A549 (cell line): ENCODE measurements around the gene PRKG1. TPM values are rescaled to one million over a fixed set of nuclear protein-coding genes. Genes with fewer than 3 reads are reported as not detected.

Source experiments
- ATAC-seq, 2 experiments: fragments of 200-7000 bp in 1 of 2; fragments of >200 bp in 1 of 2; cut with Nextera tagmentation in 1 of 2; cut with Tn5 transposase in 1 of 2; 3 replicates each; pipeline versions ENCODE4 v1.8.0 to v1.9.1; 2018 to 2020; ENCODE audit warnings: mild to moderate bottlenecking in 1 of 2, moderate library complexity in 1 of 2
- CTCF ChIA-PET: fragments of 300-600 bp; sonication (Branson Sonifier 250); formaldehyde crosslinking; extraction: SDS; loops from one replicate; lab custom pipeline; 2021; ENCODE audit warnings: antibody characterized with exemption, inconsistent platforms; lab: Yijun Ruan, JAX
- POLR2A ChIA-PET: fragments of 350-600 bp; formaldehyde crosslinking; extraction: SDS; loops from one replicate; lab custom pipeline; 2021; ENCODE audit warnings: antibody characterized with exemption, inconsistent platforms; lab: Yijun Ruan, JAX
- DNase-seq, 2 experiments: peaks; one replicate each; pipeline versions ENCODE4 v3.0.0 to v3.0.0-alpha.2; 2011 to 2016; ENCODE audit warnings: low read depth in 1 of 2, low spot score in 1 of 2
- FAIRE-seq: peaks from 2 replicates; lab custom pipeline; 2011; peaks lifted over from hg19 to GRCh38; lab: Jason Lieb, UNC
- H3K27ac ChIP-seq, 2 experiments: fragments of >200 bp; sonication (Bioruptor Twin); formaldehyde crosslinking; 3 replicates each; pipeline ENCODE4 v1.5.1; 2016 to 2017
- H3K4me1 ChIP-seq: fragments of >200 bp; sonication (Bioruptor Twin); formaldehyde crosslinking; 3 replicates; pipeline ENCODE4 v1.6.1; 2016
- H3K4me2 ChIP-seq: fragments of >200 bp; sonication (Bioruptor Twin); formaldehyde crosslinking; 3 replicates; pipeline ENCODE4 v1.6.1; 2016
- H3K4me3 ChIP-seq: fragments of >200 bp; sonication (Bioruptor Twin); formaldehyde crosslinking; 3 replicates; pipeline ENCODE4 v1.5.1; 2016
- H3K9me3 ChIP-seq: fragments of >200 bp; sonication (Bioruptor Twin); formaldehyde crosslinking; 3 replicates; pipeline ENCODE4 v1.6.1; 2016
- ATOH8 ChIP-seq: fragments of 250-450 bp; sonication (Bioruptor Pico); IDR thresholded peaks from 2 replicates; pipeline ENCODE4 v1.5.0; 2020; ENCODE audit warnings: low read depth, mild to moderate bottlenecking, moderate library complexity
- BHLHE40 ChIP-seq: IDR thresholded peaks from 2 replicates; pipeline ENCODE4 v1.6.1; 2012; ENCODE audit warnings: low read depth, low read length, inconsistent platforms
- CEBPB ChIP-seq, 2 experiments: fragments of >200 bp in 1 of 2; sonication (Bioruptor Twin) in 1 of 2; formaldehyde crosslinking in 1 of 2; IDR thresholded peaks; 2 replicates each; pipeline ENCODE4 v1.6.1; 2012 to 2016
- E2F6 ChIP-seq: IDR thresholded peaks from 2 replicates; pipeline ENCODE4 v1.6.1; 2012; ENCODE audit warnings: low read depth, borderline replicate concordance
- EP300 ChIP-seq, 2 experiments: fragments of >200 bp; sonication (Bioruptor Twin); formaldehyde crosslinking; IDR thresholded peaks; 2 replicates in 1 of 2; 3 replicates in 1 of 2; pipeline ENCODE4 v1.6.1; 2016 to 2017
- ESRRA ChIP-seq: fragments of 150-350 bp; IDR thresholded peaks from 2 replicates; pipeline ENCODE4 v1.6.1; 2014; ENCODE audit warnings: mild to moderate bottlenecking, low read length, borderline replicate concordance
- FOSB ChIP-seq: fragments of 250-450 bp; sonication (Bioruptor Pico); IDR thresholded peaks from 2 replicates; pipeline ENCODE4 v1.5.0; 2020; ENCODE audit warnings: mild to moderate bottlenecking, moderate library complexity
- FOSL2 ChIP-seq, 2 experiments: fragments of 450-650 bp in 1 of 2; fragments of >200 bp in 1 of 2; sonication (Bioruptor Twin) in 1 of 2; formaldehyde crosslinking; IDR thresholded peaks; 2 replicates each; pipeline versions ENCODE4 v1.5.0 to v1.6.1; 2016 to 2020; ENCODE audit warnings: mild to moderate bottlenecking in 1 of 2, moderate library complexity in 1 of 2
- HDAC2 ChIP-seq: fragments of 200-600 bp; sonication (generic); IDR thresholded peaks from 2 replicates; pipeline ENCODE4 v1.6.1; 2016
- HMGXB4 ChIP-seq: fragments of 250-450 bp; sonication (Bioruptor Pico); IDR thresholded peaks from 2 replicates; pipeline ENCODE4 v1.5.0; 2021; ENCODE audit warnings: mild to moderate bottlenecking, moderate library complexity, borderline replicate concordance
- HOXA7 ChIP-seq: fragments of 250-450 bp; sonication (Bioruptor Pico); IDR thresholded peaks from 2 replicates; pipeline ENCODE4 v1.5.0; 2020; ENCODE audit warnings: mild to moderate bottlenecking, moderate library complexity
- JUN ChIP-seq, 2 experiments: fragments of >200 bp; sonication (Bioruptor Twin); formaldehyde crosslinking; IDR thresholded peaks; 2 replicates in 1 of 2; 3 replicates in 1 of 2; pipeline ENCODE4 v1.6.1; 2016 to 2017
- KDM1A ChIP-seq: fragments of 200-600 bp; sonication (generic); IDR thresholded peaks from 2 replicates; pipeline ENCODE4 v1.6.1; 2016; ENCODE audit warnings: low read depth, mild to moderate bottlenecking
- KDM5A ChIP-seq: fragments of 200-600 bp; sonication (generic); IDR thresholded peaks from 2 replicates; pipeline ENCODE4 v1.6.1; 2016; ENCODE audit warnings: antibody characterized with exemption, mild to moderate bottlenecking
- MAFK ChIP-seq: fragments of 450-650 bp; IDR thresholded peaks from 2 replicates; pipeline ENCODE4 v1.6.1; 2014; ENCODE audit not compliant: partially characterized antibody
- MYC ChIP-seq: IDR thresholded peaks from 2 replicates; pipeline ENCODE4 v1.6.1; 2012; ENCODE audit warnings: mild to moderate bottlenecking, inconsistent platforms, low read length, improper control_type of control experiment, borderline replicate concordance
- PHF8 ChIP-seq: fragments of 200-600 bp; sonication (generic); IDR thresholded peaks from 2 replicates; pipeline ENCODE4 v1.6.1; 2016; ENCODE audit warnings: low read depth, mild to moderate bottlenecking, antibody characterized with exemption, moderate library complexity, borderline replicate concordance
- TP53 ChIP-seq: fragments of 250-450 bp; sonication (Bioruptor Pico); IDR thresholded peaks from 2 replicates; pipeline ENCODE4 v1.5.0; 2021; ENCODE audit warnings: mild to moderate bottlenecking, moderate library complexity
- ZFP36 ChIP-seq: fragments of 450-650 bp; IDR thresholded peaks from 2 replicates; pipeline ENCODE4 v1.6.1; 2014; ENCODE audit warnings: borderline replicate concordance; ENCODE audit not compliant: partially characterized antibody
- ZSCAN20 ChIP-seq: fragments of 250-450 bp; sonication (Bioruptor Pico); IDR thresholded peaks from 2 replicates; pipeline ENCODE4 v1.8.0; 2022; ENCODE audit warnings: mild to moderate bottlenecking, moderate library complexity
- WGBS: methylation state at CpG from one replicate; pipeline ENCODE4 v1.1.6; 2017; ENCODE audit errors: missing lambda C conversion rate; 5-methylcytosine and 5-hydroxymethylcytosine counted together
- polyA plus RNA-seq, 4 experiments: library from polyadenylated mRNA; depleted of rRNA in 3 of 4; stranded (reverse); fragments of >200 nt; fragmentation: RNase III in 1 of 4; extraction: RNeasy Plus Mini Kit Qiagen cat#74134 plus additional on column Dnase treatment in 1 of 4; gene quantifications; 2 replicates in 3 of 4; 3 replicates in 1 of 4; pipeline ENCODE4 v1.2.3, GENCODE V29; 2011 to 2017
- TF ChIP-seq, protein P1 (sequence below): fragments of 150-350 bp; IDR thresholded peaks from 2 replicates; pipeline ENCODE4 v1.6.1; 2014; ENCODE audit warnings: low read depth, mild to moderate bottlenecking, low read length
- TF ChIP-seq, protein P2 (sequence below): IDR thresholded peaks from 2 replicates; pipeline ENCODE4 v1.6.1; 2012

PRKG1 gene
- polyA plus RNA-seq, 2 of the 4 experiments (the other 2 are of a cell fraction), result not detected

GRCh38 chr10:51653025-51653424 lies 578.7 kb downstream of the PRKG1 start (continued):
- TF ChIP-seq HMGXB4 (no peak), FOSL2 (IDR thresholded peaks at IDR 0.05) (no peak), FOSL2 (CRISPR knock-in tag; IDR thresholded peaks at IDR 0.05) (no peak), BHLHE40 (no peak), FOSB (CRISPR knock-in tag) (no peak), EP300 (IDR thresholded peaks at IDR 0.05) (no peak)
- TF ChIP-seq, protein P1, sequence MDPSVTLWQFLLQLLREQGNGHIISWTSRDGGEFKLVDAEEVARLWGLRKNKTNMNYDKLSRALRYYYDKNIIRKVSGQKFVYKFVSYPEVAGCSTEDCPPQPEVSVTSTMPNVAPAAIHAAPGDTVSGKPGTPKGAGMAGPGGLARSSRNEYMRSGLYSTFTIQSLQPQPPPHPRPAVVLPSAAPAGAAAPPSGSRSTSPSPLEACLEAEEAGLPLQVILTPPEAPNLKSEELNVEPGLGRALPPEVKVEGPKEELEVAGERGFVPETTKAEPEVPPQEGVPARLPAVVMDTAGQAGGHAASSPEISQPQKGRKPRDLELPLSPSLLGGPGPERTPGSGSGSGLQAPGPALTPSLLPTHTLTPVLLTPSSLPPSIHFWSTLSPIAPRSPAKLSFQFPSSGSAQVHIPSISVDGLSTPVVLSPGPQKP, result no peak

DNA sequence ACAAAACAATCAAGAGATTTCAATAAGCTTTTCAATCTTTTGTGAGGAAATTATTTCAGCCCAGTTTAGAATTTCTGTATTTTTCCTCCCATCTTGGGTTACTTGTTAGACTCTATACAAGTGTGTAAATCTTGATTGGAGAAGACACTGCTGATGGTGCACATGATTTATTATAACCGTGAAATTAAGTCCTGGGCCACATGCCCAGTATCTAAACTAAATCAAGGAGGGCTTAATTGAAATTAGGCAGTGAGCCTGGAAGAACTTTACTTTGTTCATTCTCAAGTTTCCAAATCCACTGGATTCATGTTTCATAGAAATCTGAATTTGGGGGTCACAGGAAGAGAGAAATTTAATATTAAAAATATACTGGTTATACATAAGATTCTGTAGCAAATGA lies 580.6 kb downstream of the PRKG1 start:
- no peaks in the 10 kb centered on the region for H3K9me3 ChIP-seq
- no peak overlapping the region for H3K4me2 ChIP-seq
- H3K4me3 ChIP-seq, result no peak overlapping the region
- H3K4me1 ChIP-seq, result no peaks in the 10 kb centered on the region
- no peak for FAIRE-seq
- CTCF ChIA-PET, result no interaction called here
- WGBS, result 0% methylated on average over 1 of the region's 1 CpG
- DNase-seq, result no peak
- POLR2A ChIA-PET, result no interaction called here
- TF ChIP-seq E2F6 (no peak), HMGXB4 (no peak), FOSB (CRISPR knock-in tag) (no peak), JUN (IDR thresholded peaks at IDR 0.05) (no peak), FOSL2 (IDR thresholded peaks at IDR 0.05) (no peak), FOSL2 (CRISPR knock-in tag; IDR thresholded peaks at IDR 0.05) (no peak), ZSCAN20 (no peak), HDAC2 (no peak)
- ATAC-seq, result no peak
- no peak overlapping the region for H3K27ac ChIP-seq

DNA sequence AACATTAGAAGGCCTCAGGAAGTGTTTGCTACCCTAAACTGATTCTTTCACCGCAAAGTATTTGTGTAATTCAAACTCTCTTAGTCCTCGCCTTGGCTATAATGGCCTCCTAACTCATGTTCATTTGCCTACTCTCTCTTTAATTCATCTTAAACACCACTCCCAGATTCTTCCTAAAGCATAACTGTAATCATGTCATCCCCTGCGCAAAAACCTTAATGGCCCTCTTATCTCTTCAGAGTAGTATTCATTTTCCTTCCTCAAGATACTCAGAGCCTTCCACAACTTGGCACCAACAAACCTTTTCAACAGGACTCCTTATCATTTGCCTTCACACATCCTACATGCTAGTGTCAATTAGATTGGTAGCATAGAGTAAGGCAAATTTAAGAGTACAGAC lies 582.2 kb downstream of the PRKG1 start:
- Histone ChIP-seq H3K4me2 (no peak overlapping the region), H3K4me3 (no peak overlapping the region), H3K9me3 (no peaks in the 10 kb centered on the region), H3K4me1 (no peaks in the 10 kb centered on the region), H3K27ac (no peak overlapping the region)
- FAIRE-seq (no peak), ATAC-seq (no peak), DNase-seq (no peak)
- ChIA-PET POLR2A (no interaction called here), CTCF (no interaction called here)
- 18% methylated on average over 3 of the region's 3 CpGs for WGBS
- TF ChIP-seq HDAC2 (no peak), FOSL2 (IDR thresholded peaks at IDR 0.05) (no peak), FOSL2 (CRISPR knock-in tag; IDR thresholded peaks at IDR 0.05) (no peak), PHF8 (no peak), CEBPB (IDR thresholded peaks at IDR 0.05) (no peak), KDM1A (no peak), TP53 (CRISPR knock-in tag) (no peak), ATOH8 (CRISPR knock-in tag) (no peak), ESRRA (no peak), KDM5A (no peak), MAFK (no peak), MYC (no peak), HOXA7 (CRISPR knock-in tag) (no peak), EP300 (IDR thresholded peaks at IDR 0.05) (no peak), JUN (IDR thresholded peaks at IDR 0.05) (no peak), ZFP36 (no peak)
- TF ChIP-seq, protein P2, sequence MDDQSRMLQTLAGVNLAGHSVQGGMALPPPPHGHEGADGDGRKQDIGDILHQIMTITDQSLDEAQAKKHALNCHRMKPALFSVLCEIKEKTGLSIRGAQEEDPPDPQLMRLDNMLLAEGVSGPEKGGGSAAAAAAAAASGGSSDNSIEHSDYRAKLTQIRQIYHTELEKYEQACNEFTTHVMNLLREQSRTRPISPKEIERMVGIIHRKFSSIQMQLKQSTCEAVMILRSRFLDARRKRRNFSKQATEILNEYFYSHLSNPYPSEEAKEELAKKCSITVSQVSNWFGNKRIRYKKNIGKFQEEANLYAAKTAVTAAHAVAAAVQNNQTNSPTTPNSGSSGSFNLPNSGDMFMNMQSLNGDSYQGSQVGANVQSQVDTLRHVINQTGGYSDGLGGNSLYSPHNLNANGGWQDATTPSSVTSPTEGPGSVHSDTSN, result no peak
- TF ChIP-seq, all 56 proteins: peak for 0
